SK-N-MC (cell line): ENCODE results near the gene PDPR.
"Not testable (repeated sequence)": the region's sequence is repeated elsewhere in the genome, so short reads cannot be mapped to it uniquely, and the experiment has no call there.

Experiments used
- EZH2 ChIP-seq: fragments of 200-600 bp; sonication (generic); IDR thresholded peaks from one replicate; pipeline ENCODE4 v1.6.1; 2017; ENCODE audit warnings: antibody characterized with exemption
- FOXP2 ChIP-seq: optimal IDR thresholded peaks from 2 replicates; pipeline ENCODE3; 2011; ENCODE audit warnings: mild to moderate bottlenecking, moderate library complexity; ENCODE audit not compliant: insufficient read depth; ENCODE audit errors: extremely low read length, control extremely low read depth
- POLR2AphosphoS5 ChIP-seq: IDR thresholded peaks from 2 replicates; pipeline ENCODE4 v1.6.1; 2012; ENCODE audit warnings: mild to moderate bottlenecking, low read depth, low read length, borderline replicate concordance

DNA sequence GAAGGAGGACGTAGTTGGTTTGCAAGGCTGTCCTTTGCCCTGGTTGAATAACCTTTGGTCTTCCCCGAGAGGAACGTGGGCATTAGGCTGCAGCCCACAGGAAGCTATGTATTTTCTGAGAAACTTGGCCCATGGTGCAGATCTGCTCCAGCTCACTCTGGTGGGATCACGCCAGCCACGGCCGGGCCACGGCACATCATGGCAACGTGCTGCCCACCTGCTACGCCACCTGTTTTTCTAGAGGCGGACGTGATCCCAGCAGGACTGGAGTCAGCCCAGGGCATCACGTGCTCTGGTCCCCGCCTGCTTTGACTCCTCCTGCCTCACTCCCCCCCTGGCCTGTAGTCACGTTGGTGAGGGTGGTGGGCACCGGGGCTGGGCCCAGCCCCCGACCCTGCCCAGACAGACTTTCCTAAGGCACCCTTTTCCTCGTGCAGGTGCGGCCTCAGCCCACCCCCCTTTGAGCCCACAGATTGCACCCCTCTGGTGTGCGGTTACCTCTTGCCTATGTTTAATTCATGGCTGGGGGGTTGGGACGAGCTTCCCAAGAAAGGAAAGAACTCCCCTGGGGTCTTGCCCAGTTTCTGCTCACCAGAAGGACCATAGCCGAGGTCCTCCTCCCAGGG is 59.2 kb downstream of the PDPR start, which contains the start of gene CLEC18C:
- not testable (repeated sequence) for TF ChIP-seq EZH2, POLR2AphosphoS5, FOXP2
